ENCODE data around the gene LGR4. TPM values are rescaled to one million over a fixed set of nuclear protein-coding genes. Genes with fewer than 3 reads are reported as not detected.

The LGR4 gene
- total and polyA plus RNA-seq, 9 of the 15 experiments (the other 6 are each of a cell fraction or from before 2014, with no cell fraction given), result 0.94 to 10.1 (median 5.8) TPM

DNA sequence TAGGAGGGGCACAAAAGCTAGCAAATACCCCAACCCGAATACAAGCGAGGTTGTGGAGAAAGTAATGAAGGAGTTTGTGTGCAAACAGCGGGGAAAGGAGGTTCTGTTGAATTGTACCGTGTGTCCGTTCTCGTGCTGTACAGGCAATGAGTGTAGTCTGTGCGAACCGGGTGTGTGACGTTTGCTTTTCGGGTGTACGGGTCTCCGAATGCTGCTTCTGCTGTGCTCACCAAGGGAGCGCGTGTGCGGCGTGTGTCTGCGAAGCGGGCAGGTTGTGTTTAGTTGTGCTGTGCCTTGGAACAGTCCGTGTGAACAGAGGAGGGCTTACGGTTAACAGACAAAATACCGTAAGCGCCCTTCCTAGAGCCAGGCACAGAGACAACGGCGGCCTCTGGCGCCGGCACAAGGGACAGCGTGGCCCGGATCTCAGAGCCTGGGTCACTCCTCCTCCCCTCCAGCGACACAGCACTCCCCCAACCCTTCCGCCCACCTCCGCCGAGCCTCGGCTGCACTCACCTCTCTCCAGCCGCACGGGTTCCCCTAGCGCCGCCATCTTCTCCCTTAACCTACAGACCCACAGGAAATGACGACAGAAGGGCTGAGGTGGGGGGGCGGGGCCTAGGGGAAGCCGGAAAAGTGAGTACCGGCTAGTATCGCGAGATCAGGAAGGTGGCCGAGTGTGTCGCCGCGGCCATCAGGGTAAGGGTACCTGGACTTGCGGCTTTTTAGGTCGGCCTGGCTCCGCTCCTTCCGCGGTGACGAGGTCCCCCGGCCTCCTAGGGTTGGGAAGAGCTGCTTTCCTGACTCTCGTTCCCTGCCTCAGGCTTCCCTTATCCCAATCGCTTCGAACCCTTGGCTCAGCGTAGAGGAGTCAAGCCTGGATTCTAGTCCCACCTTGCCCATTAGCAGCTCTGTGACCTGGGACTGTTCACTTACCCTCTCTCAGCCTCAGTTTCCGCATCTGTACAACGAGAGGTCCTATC, 33.9 kb upstream of the LGR4 start, which contains the start of gene LIN7C (continued):
- TF ChIP-seq, protein P1, sequence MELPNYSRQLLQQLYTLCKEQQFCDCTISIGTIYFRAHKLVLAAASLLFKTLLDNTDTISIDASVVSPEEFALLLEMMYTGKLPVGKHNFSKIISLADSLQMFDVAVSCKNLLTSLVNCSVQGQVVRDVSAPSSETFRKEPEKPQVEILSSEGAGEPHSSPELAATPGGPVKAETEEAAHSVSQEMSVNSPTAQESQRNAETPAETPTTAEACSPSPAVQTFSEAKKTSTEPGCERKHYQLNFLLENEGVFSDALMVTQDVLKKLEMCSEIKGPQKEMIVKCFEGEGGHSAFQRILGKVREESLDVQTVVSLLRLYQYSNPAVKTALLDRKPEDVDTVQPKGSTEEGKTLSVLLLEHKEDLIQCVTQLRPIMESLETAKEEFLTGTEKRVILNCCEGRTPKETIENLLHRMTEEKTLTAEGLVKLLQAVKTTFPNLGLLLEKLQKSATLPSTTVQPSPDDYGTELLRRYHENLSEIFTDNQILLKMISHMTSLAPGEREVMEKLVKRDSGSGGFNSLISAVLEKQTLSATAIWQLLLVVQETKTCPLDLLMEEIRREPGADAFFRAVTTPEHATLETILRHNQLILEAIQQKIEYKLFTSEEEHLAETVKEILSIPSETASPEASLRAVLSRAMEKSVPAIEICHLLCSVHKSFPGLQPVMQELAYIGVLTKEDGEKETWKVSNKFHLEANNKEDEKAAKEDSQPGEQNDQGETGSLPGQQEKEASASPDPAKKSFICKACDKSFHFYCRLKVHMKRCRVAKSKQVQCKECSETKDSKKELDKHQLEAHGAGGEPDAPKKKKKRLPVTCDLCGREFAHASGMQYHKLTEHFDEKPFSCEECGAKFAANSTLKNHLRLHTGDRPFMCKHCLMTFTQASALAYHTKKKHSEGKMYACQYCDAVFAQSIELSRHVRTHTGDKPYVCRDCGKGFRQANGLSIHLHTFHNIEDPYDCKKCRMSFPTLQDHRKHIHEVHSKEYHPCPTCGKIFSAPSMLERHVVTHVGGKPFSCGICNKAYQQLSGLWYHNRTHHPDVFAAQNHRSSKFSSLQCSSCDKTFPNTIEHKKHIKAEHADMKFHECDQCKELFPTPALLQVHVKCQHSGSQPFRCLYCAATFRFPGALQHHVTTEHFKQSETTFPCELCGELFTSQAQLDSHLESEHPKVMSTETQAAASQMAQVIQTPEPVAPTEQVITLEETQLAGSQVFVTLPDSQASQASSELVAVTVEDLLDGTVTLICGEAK (IDR thresholded peaks at IDR 0.05), result peak; percentile 90
- TF ChIP-seq, protein P1 (CRISPR knock-in tag; IDR thresholded peaks at IDR 0.05), result no peak
- TF ChIP-seq JUNB (CRISPR knock-in tag; conservative IDR thresholded peaks at IDR 0.05) (no peak), FOXO4 (CRISPR knock-in tag; IDR thresholded peaks at IDR 0.05) (no peak), PHB2 (IDR thresholded peaks at IDR 0.05; ENCODE audit: low read depth) (no peak)
- TF ChIP-seq, protein P2, sequence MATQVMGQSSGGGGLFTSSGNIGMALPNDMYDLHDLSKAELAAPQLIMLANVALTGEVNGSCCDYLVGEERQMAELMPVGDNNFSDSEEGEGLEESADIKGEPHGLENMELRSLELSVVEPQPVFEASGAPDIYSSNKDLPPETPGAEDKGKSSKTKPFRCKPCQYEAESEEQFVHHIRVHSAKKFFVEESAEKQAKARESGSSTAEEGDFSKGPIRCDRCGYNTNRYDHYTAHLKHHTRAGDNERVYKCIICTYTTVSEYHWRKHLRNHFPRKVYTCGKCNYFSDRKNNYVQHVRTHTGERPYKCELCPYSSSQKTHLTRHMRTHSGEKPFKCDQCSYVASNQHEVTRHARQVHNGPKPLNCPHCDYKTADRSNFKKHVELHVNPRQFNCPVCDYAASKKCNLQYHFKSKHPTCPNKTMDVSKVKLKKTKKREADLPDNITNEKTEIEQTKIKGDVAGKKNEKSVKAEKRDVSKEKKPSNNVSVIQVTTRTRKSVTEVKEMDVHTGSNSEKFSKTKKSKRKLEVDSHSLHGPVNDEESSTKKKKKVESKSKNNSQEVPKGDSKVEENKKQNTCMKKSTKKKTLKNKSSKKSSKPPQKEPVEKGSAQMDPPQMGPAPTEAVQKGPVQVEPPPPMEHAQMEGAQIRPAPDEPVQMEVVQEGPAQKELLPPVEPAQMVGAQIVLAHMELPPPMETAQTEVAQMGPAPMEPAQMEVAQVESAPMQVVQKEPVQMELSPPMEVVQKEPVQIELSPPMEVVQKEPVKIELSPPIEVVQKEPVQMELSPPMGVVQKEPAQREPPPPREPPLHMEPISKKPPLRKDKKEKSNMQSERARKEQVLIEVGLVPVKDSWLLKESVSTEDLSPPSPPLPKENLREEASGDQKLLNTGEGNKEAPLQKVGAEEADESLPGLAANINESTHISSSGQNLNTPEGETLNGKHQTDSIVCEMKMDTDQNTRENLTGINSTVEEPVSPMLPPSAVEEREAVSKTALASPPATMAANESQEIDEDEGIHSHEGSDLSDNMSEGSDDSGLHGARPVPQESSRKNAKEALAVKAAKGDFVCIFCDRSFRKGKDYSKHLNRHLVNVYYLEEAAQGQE (IDR thresholded peaks at IDR 0.05; ENCODE audit: borderline replicate concordance), result no peak
- TF ChIP-seq, protein P2 (CRISPR knock-in tag; IDR thresholded peaks at IDR 0.05; ENCODE audit: low read depth), result no peak
